Mesothelial cell of epicardium (in vitro differentiated cells): ENCODE measurements around the gene ADCY7. TPM values are rescaled to one million over a fixed set of nuclear protein-coding genes. Genes with fewer than 3 reads are reported as not detected.
A peak's percentile ranks its signal among the peaks of the same experiment; 100 is the strongest.

Experiments
- DNase-seq, 2 experiments: peaks; one replicate each; pipeline ENCODE4 v3.0.0; 2021; ENCODE audit warnings: low spot score in 2 of 2; ENCODE audit not compliant: unreplicated experiment in 2 of 2
- H3K27ac Mint-ChIP-seq: 2 replicates; pipeline ENCODE4 v1.8.0; 2021; ENCODE audit warnings: mixed read lengths
- H3K27me3 Mint-ChIP-seq: 2 replicates; pipeline ENCODE4 v1.8.0; 2021; ENCODE audit warnings: low read depth, mixed read lengths
- H3K36me3 Mint-ChIP-seq: 2 replicates; pipeline ENCODE4 v1.8.0; 2021; ENCODE audit warnings: mixed read lengths
- H3K4me1 Mint-ChIP-seq: 2 replicates; pipeline ENCODE4 v1.8.0; 2021; ENCODE audit warnings: mixed read lengths
- H3K4me3 Mint-ChIP-seq: 2 replicates; pipeline ENCODE4 v1.8.0; 2021; ENCODE audit warnings: mild to moderate bottlenecking, moderate library complexity, mixed read lengths
- H3K9me3 Mint-ChIP-seq: 2 replicates; pipeline ENCODE4 v1.8.0; 2021; ENCODE audit warnings: mixed read lengths
- total RNA-seq: library from RNA; stranded (reverse); gene quantifications from 3 replicates; pipeline ENCODE4 v1.2.1, GENCODE V29; 2021
- TF ChIP-seq, protein P1 (sequence below): fragments of 200-600 bp; sonication (generic); IDR thresholded peaks from one replicate; pipeline ENCODE4 v1.5.0; 2021; ENCODE audit warnings: antibody characterized with exemption; ENCODE audit not compliant: unreplicated experiment

The ADCY7 gene
- total RNA-seq, 1 donor from 2014 or later, result 25.7 TPM

DNA sequence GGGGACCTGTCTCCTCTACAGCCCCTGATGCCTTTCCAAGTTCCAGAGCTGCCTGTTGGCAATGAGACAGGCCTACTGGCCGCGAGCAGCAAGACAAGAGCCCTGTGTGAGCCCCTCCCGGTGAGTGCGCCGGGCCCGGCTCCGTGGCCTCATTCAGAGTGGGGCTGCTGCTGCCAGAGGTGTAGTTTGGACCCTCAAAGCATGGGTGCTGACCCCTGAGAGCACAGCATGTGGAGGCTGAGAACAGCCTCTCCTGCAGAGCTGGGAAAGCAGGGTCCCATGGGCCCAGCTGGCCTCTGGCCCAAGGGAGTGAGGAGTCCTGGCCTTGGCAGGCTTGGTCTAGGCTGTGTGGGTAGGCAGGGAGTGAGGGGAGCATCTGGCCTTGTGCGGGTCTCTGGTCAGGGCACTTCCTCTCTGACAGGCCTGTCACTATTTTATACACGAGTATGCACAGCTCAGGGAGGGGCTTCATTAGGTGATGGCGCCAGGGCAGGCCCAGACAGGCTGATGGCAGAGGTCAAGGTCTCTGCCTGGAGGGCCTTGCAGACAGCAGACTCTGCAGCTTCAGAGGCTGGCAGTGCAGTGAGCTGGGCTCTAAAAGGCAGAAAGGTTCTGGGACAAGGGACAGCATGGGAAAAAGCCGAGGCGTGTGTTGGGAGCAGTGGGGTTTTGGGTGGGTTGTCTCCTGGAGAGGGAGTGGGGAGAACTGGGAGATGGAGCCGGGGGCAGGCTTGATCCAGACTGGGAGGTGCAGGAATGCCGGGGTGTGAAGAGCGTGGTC, 43.4 kb downstream of the ADCY7 start:
- no peak overlapping the region for H3K4me3 Mint-ChIP-seq
- peak in 1 of 2 experiments; percentile 37 for DNase-seq
- peaks cover 9% of the 10 kb centered on the region for H3K4me1 Mint-ChIP-seq
- H3K27me3 Mint-ChIP-seq, result no peaks in the 10 kb centered on the region
- H3K27ac Mint-ChIP-seq, result peak overlapping the region; percentile 41
- no peaks in the 10 kb centered on the region for H3K9me3 Mint-ChIP-seq
- TF ChIP-seq, protein P1, sequence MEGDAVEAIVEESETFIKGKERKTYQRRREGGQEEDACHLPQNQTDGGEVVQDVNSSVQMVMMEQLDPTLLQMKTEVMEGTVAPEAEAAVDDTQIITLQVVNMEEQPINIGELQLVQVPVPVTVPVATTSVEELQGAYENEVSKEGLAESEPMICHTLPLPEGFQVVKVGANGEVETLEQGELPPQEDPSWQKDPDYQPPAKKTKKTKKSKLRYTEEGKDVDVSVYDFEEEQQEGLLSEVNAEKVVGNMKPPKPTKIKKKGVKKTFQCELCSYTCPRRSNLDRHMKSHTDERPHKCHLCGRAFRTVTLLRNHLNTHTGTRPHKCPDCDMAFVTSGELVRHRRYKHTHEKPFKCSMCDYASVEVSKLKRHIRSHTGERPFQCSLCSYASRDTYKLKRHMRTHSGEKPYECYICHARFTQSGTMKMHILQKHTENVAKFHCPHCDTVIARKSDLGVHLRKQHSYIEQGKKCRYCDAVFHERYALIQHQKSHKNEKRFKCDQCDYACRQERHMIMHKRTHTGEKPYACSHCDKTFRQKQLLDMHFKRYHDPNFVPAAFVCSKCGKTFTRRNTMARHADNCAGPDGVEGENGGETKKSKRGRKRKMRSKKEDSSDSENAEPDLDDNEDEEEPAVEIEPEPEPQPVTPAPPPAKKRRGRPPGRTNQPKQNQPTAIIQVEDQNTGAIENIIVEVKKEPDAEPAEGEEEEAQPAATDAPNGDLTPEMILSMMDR, result no peak
- H3K36me3 Mint-ChIP-seq, result peaks cover 15% of the 10 kb centered on the region

DNA sequence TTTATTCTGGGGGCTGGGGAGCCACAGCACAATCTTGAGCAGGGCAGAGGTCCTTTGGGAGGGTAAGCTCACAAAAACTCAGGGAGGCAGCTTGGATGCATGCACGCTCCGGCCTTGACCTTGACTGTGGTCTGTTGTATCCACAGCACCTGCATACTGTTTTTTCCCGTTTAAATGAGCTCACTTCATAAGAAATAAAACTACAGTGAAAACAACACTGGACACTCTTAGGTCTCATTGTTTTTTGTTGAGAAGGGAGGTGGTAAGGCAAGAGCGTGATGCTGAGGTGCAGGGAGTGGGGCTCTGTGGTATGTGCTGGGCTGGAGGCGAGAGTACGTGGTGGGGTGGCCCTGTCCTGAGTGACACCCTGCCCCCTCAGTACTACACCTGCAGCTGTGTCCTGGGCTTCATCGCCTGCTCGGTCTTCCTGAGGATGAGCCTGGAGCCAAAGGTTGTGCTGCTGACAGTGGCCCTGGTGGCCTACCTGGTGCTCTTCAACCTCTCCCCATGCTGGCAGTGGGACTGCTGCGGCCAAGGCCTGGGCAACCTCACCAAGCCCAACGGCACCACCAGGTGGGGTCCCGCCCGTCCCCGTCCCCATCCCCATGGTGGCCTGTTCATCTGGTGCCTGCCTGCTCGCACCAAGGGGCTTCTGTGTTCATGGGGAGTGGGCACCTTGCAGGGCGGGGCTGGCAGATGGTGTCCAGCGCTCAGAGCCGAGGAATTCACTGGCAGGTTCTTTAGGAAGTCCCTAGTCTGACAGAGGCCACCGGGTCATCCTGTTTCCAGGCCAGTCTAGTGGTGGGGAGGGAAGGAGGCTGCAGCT, 44.2 kb downstream of the ADCY7 start:
- H3K4me1 Mint-ChIP-seq, result peaks cover 9% of the 10 kb centered on the region
- H3K36me3 Mint-ChIP-seq, result peaks cover 18% of the 10 kb centered on the region
- H3K9me3 Mint-ChIP-seq, result no peaks in the 10 kb centered on the region
- DNase-seq, result peak in 1 of 2 experiments; percentile 32
- no peak overlapping the region for H3K4me3 Mint-ChIP-seq
- no peaks in the 10 kb centered on the region for H3K27me3 Mint-ChIP-seq
- no peak overlapping the region for H3K27ac Mint-ChIP-seq
- TF ChIP-seq, protein P1, result no peak

DNA sequence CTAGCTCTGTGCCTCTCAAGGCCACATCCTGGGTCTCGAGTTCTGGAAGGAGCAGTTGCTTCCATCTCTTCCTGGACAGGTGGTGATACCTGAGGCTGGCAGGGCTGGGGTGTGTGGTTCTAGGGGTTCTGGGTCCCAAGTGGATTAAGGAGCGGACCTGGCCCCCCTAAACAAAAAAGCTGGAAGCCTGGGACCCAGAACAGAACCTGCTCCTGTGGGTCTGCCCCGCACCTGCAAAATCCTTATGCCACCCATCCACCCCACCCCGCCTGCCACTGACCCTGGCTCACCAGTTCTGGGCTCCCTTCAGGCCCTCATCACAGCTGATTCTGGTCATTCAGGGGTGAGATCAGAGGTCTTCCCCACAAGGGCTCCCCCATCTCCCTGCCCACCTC, 44.8 kb downstream of the ADCY7 start:
- Mint-ChIP-seq H3K27me3 (no peaks in the 10 kb centered on the region), H3K4me1 (peaks cover 9% of the 10 kb centered on the region), H3K27ac (no peak overlapping the region), H3K36me3 (peaks cover 19% of the 10 kb centered on the region), H3K9me3 (no peaks in the 10 kb centered on the region), H3K4me3 (no peak overlapping the region)
- DNase-seq, result peak in 1 of 2 experiments; percentile 36
- TF ChIP-seq, protein P1, result no peak

DNA sequence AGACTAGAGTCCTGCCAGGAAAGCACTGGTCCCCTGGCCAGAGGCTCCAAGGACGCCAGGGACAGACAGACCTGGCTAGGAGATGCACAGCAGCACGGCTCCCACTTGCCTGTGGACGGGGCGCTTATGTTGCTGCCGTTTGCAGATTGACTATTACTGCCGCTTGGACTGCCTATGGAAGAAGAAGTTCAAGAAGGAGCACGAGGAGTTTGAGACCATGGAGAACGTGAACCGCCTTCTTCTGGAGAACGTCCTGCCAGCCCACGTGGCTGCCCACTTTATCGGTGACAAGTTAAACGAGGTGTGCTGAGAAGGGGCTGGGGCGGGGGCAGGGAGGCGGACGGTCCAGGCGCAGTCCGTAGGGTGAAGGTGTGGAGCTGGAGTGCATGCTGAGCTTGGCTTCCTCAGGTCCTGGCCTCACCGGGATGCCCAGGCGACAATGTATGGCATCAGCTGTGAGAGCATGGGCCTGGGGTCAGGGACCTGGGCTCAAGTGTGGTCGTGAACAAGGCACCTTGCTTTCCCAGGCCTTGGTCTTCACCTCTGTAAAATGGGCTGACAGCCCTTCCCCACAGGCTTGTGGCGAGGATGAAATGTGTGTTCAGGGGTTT, 45.6 kb downstream of the ADCY7 start:
- no peaks in the 10 kb centered on the region for H3K9me3 Mint-ChIP-seq
- no peak overlapping the region for H3K4me3 Mint-ChIP-seq
- H3K27me3 Mint-ChIP-seq, result no peaks in the 10 kb centered on the region
- peaks cover 24% of the 10 kb centered on the region for H3K36me3 Mint-ChIP-seq
- no peak for DNase-seq
- TF ChIP-seq, protein P1, result no peak
- no peak overlapping the region for H3K27ac Mint-ChIP-seq
- peaks cover 9% of the 10 kb centered on the region for H3K4me1 Mint-ChIP-seq

GRCh38 chr16:50313596-50314478, 47.5 kb downstream of the ADCY7 start:
- H3K27me3 Mint-ChIP-seq, result no peaks in the 10 kb centered on the region
- peaks cover 9% of the 10 kb centered on the region for H3K4me1 Mint-ChIP-seq
- no peak overlapping the region for H3K4me3 Mint-ChIP-seq
- TF ChIP-seq, protein P1, result no peak
- peaks cover 27% of the 10 kb centered on the region for H3K36me3 Mint-ChIP-seq
- no peaks in the 10 kb centered on the region for H3K9me3 Mint-ChIP-seq
- peak in 1 of 2 experiments; percentile 34 for DNase-seq
- H3K27ac Mint-ChIP-seq, result no peak overlapping the region
